ENCODE results near the gene SCYGR5. TPM values are rescaled to one million over a fixed set of nuclear protein-coding genes. Genes with fewer than 3 reads are reported as not detected.
"Not testable (repeated sequence)": the region's sequence is repeated elsewhere in the genome, so short reads cannot be mapped to it uniquely, and the experiment has no call there.

Gene SCYGR5
- total and polyA plus RNA-seq, 4 donors, result not detected

GRCh38 chr2:227661827-227662226, 4.8 kb upstream of the SCYGR5 start:
- Histone ChIP-seq H3K27me3 (ENCODE audit: control insufficient read depth in 4 of 4, insufficient read depth in 4 of 4, low read length in 3 of 4) (no peaks in the 10 kb centered on the region), H3K36me3 (ENCODE audit: control insufficient read depth in 4 of 4, insufficient read depth in 3 of 4, low read depth in 1 of 4, low read length in 3 of 4) (no peaks in the 10 kb centered on the region), H3K4me1 (ENCODE audit: control insufficient read depth in 4 of 4, insufficient read depth in 4 of 4, low read length in 3 of 4) (no peaks in the 10 kb centered on the region), H3K27ac (ENCODE audit: low read depth in 1 of 2, low read length in 2 of 2) (no peak overlapping the region), H3K9me3 (ENCODE audit: control insufficient read depth in 4 of 4, low read length in 3 of 4) (no peaks in the 10 kb centered on the region), H3K4me3 (ENCODE audit: low read depth in 1 of 3, low read length in 3 of 3) (no peak overlapping the region), H3K9ac (ENCODE audit: low read depth in 1 of 2, low read length in 2 of 2) (no peak overlapping the region)
- no peak for DNase-seq (ENCODE audit: low spot score)
- no peak for TF ChIP-seq FOXA1 (IDR thresholded peaks at IDR 0.05)
- no peak for TF ChIP-seq JUND (IDR thresholded peaks at IDR 0.05)
- no peak for TF ChIP-seq REST (IDR thresholded peaks at IDR 0.05)
- no peak for TF ChIP-seq GABPA (IDR thresholded peaks at IDR 0.05 in 1 of 2, conservative IDR thresholded peaks at IDR 0.05 in 1 of 2)
- TF ChIP-seq ZBTB33 (IDR thresholded peaks at IDR 0.05), result no peak
- TF ChIP-seq EGR1 (IDR thresholded peaks at IDR 0.05; ENCODE audit: low read depth in 2 of 2), result no peak
- TF ChIP-seq SP1 (IDR thresholded peaks at IDR 0.05), result no peak
- TF ChIP-seq RXRA (IDR thresholded peaks at IDR 0.05), result no peak
- WGBS, result 42% methylated on average over 3 of the region's 3 CpGs

- no peak for DNase-seq (ENCODE audit: low spot score)
- Histone ChIP-seq H3K4me3 (ENCODE audit: low read depth in 1 of 3, low read length in 3 of 3) (no peak overlapping the region), H3K27me3 (ENCODE audit: control insufficient read depth in 4 of 4, insufficient read depth in 4 of 4, low read length in 3 of 4) (no peaks in the 10 kb centered on the region), H3K9me3 (ENCODE audit: control insufficient read depth in 4 of 4, low read length in 3 of 4) (no peaks in the 10 kb centered on the region), H3K9ac (ENCODE audit: low read depth in 1 of 2, low read length in 2 of 2) (no peak overlapping the region), H3K4me1 (ENCODE audit: control insufficient read depth in 4 of 4, insufficient read depth in 4 of 4, low read length in 3 of 4) (no peaks in the 10 kb centered on the region), H3K27ac (ENCODE audit: low read depth in 1 of 2, low read length in 2 of 2) (no peak overlapping the region), H3K36me3 (ENCODE audit: control insufficient read depth in 4 of 4, insufficient read depth in 3 of 4, low read depth in 1 of 4, low read length in 3 of 4) (no peaks in the 10 kb centered on the region)
- WGBS, result 87% methylated on average over 6 of the region's 6 CpGs
- TF ChIP-seq NR2F2 (IDR thresholded peaks at IDR 0.05), result no peak
These were observed 1.2 kb upstream of the SCYGR5 start for GRCh38 chr2:227665189-227665940.

- 59% methylated on average over 3 of the region's 3 CpGs for WGBS
These were observed 4.7 kb downstream of the SCYGR5 start for GRCh38 chr2:227671170-227671905.

GRCh38 chr2:227673620-227674019, 7.0 kb downstream of the SCYGR5 start:
- not testable (repeated sequence) for H3K9ac ChIP-seq (ENCODE audit: low read depth in 1 of 2, low read length in 2 of 2); H3K27me3 ChIP-seq (ENCODE audit: control insufficient read depth in 4 of 4, insufficient read depth in 4 of 4, low read length in 3 of 4); H3K9me3 ChIP-seq (ENCODE audit: control insufficient read depth in 4 of 4, low read length in 3 of 4); H3K4me3 ChIP-seq (ENCODE audit: low read depth in 1 of 3, low read length in 3 of 3); H3K4me1 ChIP-seq (ENCODE audit: control insufficient read depth in 4 of 4, insufficient read depth in 4 of 4, low read length in 3 of 4); H3K36me3 ChIP-seq (ENCODE audit: control insufficient read depth in 4 of 4, insufficient read depth in 3 of 4, low read depth in 1 of 4, low read length in 3 of 4); H3K27ac ChIP-seq (ENCODE audit: low read depth in 1 of 2, low read length in 2 of 2); DNase-seq (ENCODE audit: low spot score)
- 77% methylated on average over 5 of the region's 5 CpGs for WGBS

More at GRCh38 chr2:227671170-227671905, 4.7 kb downstream of the SCYGR5 start:
- H3K4me3 ChIP-seq (ENCODE audit: low read depth in 1 of 3, low read length in 3 of 3), result no peak overlapping the region
- H3K9ac ChIP-seq (ENCODE audit: low read depth in 1 of 2, low read length in 2 of 2), result no peak overlapping the region
- no peak for DNase-seq (ENCODE audit: low spot score)
- H3K27me3 ChIP-seq (ENCODE audit: control insufficient read depth in 4 of 4, insufficient read depth in 4 of 4, low read length in 3 of 4), result no peaks in the 10 kb centered on the region
- no peaks in the 10 kb centered on the region for H3K4me1 ChIP-seq (ENCODE audit: control insufficient read depth in 4 of 4, insufficient read depth in 4 of 4, low read length in 3 of 4)
- TF ChIP-seq ATF3 (IDR thresholded peaks at IDR 0.05), result no peak
- no peaks in the 10 kb centered on the region for H3K9me3 ChIP-seq (ENCODE audit: control insufficient read depth in 4 of 4, low read length in 3 of 4)
- H3K36me3 ChIP-seq (ENCODE audit: control insufficient read depth in 4 of 4, insufficient read depth in 3 of 4, low read depth in 1 of 4, low read length in 3 of 4), result no peaks in the 10 kb centered on the region
- H3K27ac ChIP-seq (ENCODE audit: low read depth in 1 of 2, low read length in 2 of 2), result no peak overlapping the region
